Vagina (tissue), 2 donors: Measurements from ENCODE around the gene INAFM2.

ENCODE experiments used
- CTCF ChIP-seq, 3 experiments: fragments of 450-650 bp in 2 of 3; fragments of 200-600 bp in 1 of 3; sonication (generic) in 1 of 3; IDR thresholded peaks; one replicate each; pipeline ENCODE4 v1.5.1; 2017 to 2019; ENCODE audit warnings: antibody characterized with exemption in 3 of 3, mild to moderate bottlenecking in 2 of 3, moderate library complexity in 2 of 3
- POLR2A ChIP-seq, 2 donors: fragments of 450-650 bp; IDR thresholded peaks; one replicate each; pipeline ENCODE4 v1.6.1; 2017; ENCODE audit warnings: antibody characterized with exemption in 2 of 2, mild to moderate bottlenecking in 2 of 2, moderate library complexity in 2 of 2
- POLR2AphosphoS5 ChIP-seq, 2 donors: sonication (generic); formaldehyde crosslinking; IDR thresholded peaks; one replicate each; pipeline ENCODE4 v1.9.0; 2017; ENCODE audit warnings: antibody characterized with exemption in 2 of 2, mild to moderate bottlenecking in 2 of 2, low read depth in 1 of 2; ENCODE audit not compliant: insufficient read depth in 1 of 2

- TF ChIP-seq POLR2A (IDR thresholded peaks at IDR 0.05), result no peak
- no peak for TF ChIP-seq CTCF (IDR thresholded peaks at IDR 0.05)
- no peak for TF ChIP-seq POLR2AphosphoS5 (IDR thresholded peaks at IDR 0.05; ENCODE audit: insufficient read depth in 1 of 2, low read depth in 1 of 2)
Observed at GRCh38 chr15:40347559-40348473, 24.3 kb downstream of the INAFM2 start.
